ENCODE measurements around the gene OPCML.

- TF ChIP-seq CTCF (IDR thresholded peaks at IDR 0.05; ENCODE audit: insufficient read depth, low read length) (no peak), POLR2AphosphoS5 (IDR thresholded peaks at IDR 0.05; ENCODE audit: low read depth) (no peak), GABPA (IDR thresholded peaks at IDR 0.05; ENCODE audit: low read depth) (no peak)
- TF ChIP-seq, protein P1, sequence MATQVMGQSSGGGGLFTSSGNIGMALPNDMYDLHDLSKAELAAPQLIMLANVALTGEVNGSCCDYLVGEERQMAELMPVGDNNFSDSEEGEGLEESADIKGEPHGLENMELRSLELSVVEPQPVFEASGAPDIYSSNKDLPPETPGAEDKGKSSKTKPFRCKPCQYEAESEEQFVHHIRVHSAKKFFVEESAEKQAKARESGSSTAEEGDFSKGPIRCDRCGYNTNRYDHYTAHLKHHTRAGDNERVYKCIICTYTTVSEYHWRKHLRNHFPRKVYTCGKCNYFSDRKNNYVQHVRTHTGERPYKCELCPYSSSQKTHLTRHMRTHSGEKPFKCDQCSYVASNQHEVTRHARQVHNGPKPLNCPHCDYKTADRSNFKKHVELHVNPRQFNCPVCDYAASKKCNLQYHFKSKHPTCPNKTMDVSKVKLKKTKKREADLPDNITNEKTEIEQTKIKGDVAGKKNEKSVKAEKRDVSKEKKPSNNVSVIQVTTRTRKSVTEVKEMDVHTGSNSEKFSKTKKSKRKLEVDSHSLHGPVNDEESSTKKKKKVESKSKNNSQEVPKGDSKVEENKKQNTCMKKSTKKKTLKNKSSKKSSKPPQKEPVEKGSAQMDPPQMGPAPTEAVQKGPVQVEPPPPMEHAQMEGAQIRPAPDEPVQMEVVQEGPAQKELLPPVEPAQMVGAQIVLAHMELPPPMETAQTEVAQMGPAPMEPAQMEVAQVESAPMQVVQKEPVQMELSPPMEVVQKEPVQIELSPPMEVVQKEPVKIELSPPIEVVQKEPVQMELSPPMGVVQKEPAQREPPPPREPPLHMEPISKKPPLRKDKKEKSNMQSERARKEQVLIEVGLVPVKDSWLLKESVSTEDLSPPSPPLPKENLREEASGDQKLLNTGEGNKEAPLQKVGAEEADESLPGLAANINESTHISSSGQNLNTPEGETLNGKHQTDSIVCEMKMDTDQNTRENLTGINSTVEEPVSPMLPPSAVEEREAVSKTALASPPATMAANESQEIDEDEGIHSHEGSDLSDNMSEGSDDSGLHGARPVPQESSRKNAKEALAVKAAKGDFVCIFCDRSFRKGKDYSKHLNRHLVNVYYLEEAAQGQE (IDR thresholded peaks at IDR 0.05; ENCODE audit: insufficient replicate concordance, low read depth): no peak
These were observed 990.5 kb downstream of the OPCML start for GRCh38 chr11:132541794-132542193.

All from HL-60 (cell line).